ENCODE measurements around the gene AUP1. TPM values are rescaled to one million over a fixed set of nuclear protein-coding genes. Genes with fewer than 3 reads are reported as not detected.

The AUP1 gene
- 80.1 and 85.8 TPM in 2 replicates for total RNA-seq

GRCh38 chr2:74529357-74530238 is at the start of gene AUP1, which contains the start of gene HTRA2:
Gene AUP1, minus strand, starts transcription at chr2:74529706. Its CDS starts 77 bp downstream, at chr2:74529629.
Gene HTRA2, plus strand, starts transcription at chr2:74529933. Its CDS starts 74 bp downstream, at chr2:74530007.

GRCh38 chr2:74553892-74554819 is 24.6 kb upstream of the AUP1 start, which contains the start of the genes DOK1 and LOXL3:
Gene DOK1, plus strand, starts transcription at chr2:74554720. Its CDS starts 35 bp downstream, at chr2:74554755.
Gene LOXL3, minus strand, starts transcription at chr2:74553942. Its CDS starts 1,308 bp downstream, at chr2:74552634.

GRCh38 chr2:74525717-74526648 is 3.5 kb downstream of the AUP1 start, which contains the start of gene DQX1:
Gene DQX1, minus strand, starts transcription at chr2:74526231. Its CDS starts 502 bp downstream, at chr2:74525729.

GRCh38 chr2:74514368-74515270 is 14.9 kb downstream of the AUP1 start, which contains the start of gene TLX2:
Gene TLX2, plus strand, starts transcription at chr2:74514450. Its CDS starts 357 bp downstream, at chr2:74514807.

GRCh38 chr2:74507145-74507925 is 22.2 kb downstream of the AUP1 start, which contains the start of gene PCGF1:
Gene PCGF1, minus strand, starts transcription at chr2:74507695. Its CDS starts 27 bp downstream, at chr2:74507668.

GRCh38 chr2:74499267-74499939 is 30.1 kb downstream of the AUP1 start, which contains the start of gene LBX2:
Gene LBX2, minus strand, starts transcription at chr2:74499603. Its CDS starts 66 bp downstream, at chr2:74499537.

GRCh38 chr2:74482801-74483674 is 46.5 kb downstream of the AUP1 start, which contains the start of the genes CCDC142 and TTC31:
Gene CCDC142, minus strand, starts transcription at chr2:74482998. Its CDS starts 161 bp downstream, at chr2:74482837.
Gene TTC31, plus strand, starts transcription at chr2:74483081. Its CDS starts 15 bp downstream, at chr2:74483096.

Other genes with a start within 250 kb of the AUP1 start
- gene SLC4A5, start 186.3 kb downstream of the AUP1 start, total RNA-seq, result 0.14 TPM in 1 of 2 replicates, not detected in the other
- gene DCTN1, start 149.4 kb downstream of the AUP1 start, total RNA-seq, result 92.0 and 103 TPM in 2 replicates
- gene C2orf81, start 108.1 kb downstream of the AUP1 start, total RNA-seq, result 0.92 and 1.1 TPM in 2 replicates
- 45.4 and 53.5 TPM in 2 replicates for gene WDR54, start 108.0 kb downstream of the AUP1 start, total RNA-seq
- 49.8 and 58.1 TPM in 2 replicates for gene RTKN, start 87.8 kb downstream of the AUP1 start, total RNA-seq
- 20.9 and 23.4 TPM in 2 replicates for gene INO80B, start 74.6 kb downstream of the AUP1 start, total RNA-seq
- 57.9 and 64.7 TPM in 2 replicates for gene WBP1, start 71.3 kb downstream of the AUP1 start, total RNA-seq
- gene MOGS, start 64.3 kb downstream of the AUP1 start, total RNA-seq, result 73.9 and 79.9 TPM in 2 replicates
- gene MRPL53, start 57.0 kb downstream of the AUP1 start, total RNA-seq, result 43.9 and 74.0 TPM in 2 replicates
- gene CCDC142, start 46.7 kb downstream of the AUP1 start, total RNA-seq, result 5.5 and 9.3 TPM in 2 replicates
- 11.1 and 12.2 TPM in 2 replicates for gene TTC31, start 46.6 kb downstream of the AUP1 start, total RNA-seq
- gene LBX2, start 30.1 kb downstream of the AUP1 start, total RNA-seq, result 0.56 TPM in 2 replicates
- gene PCGF1, start 22.0 kb downstream of the AUP1 start, total RNA-seq, result 16.7 and 17.5 TPM in 2 replicates
- gene TLX2, start 15.3 kb downstream of the AUP1 start, total RNA-seq, result not detected in 2 replicates
- gene DQX1, start 3.5 kb downstream of the AUP1 start, total RNA-seq, result 5.3 and 6.7 TPM in 2 replicates
- gene HTRA2, start 227 bp upstream of the AUP1 start, total RNA-seq, result 18.3 and 28.1 TPM in 2 replicates
- gene LOXL3, start 24.2 kb upstream of the AUP1 start, total RNA-seq, result 0.33 and 0.56 TPM in 2 replicates
- 1.4 and 4.4 TPM in 2 replicates for gene DOK1, start 25.0 kb upstream of the AUP1 start, total RNA-seq
- gene M1AP, start 118.6 kb upstream of the AUP1 start, total RNA-seq, result 0.56 and 0.63 TPM in 2 replicates
- gene SEMA4F, start 124.5 kb upstream of the AUP1 start, total RNA-seq, result 8.2 and 12.7 TPM in 2 replicates

All from airway epithelial cell (primary cell).